Measurements from ENCODE around the gene ATP8B3. TPM values are rescaled to one million over a fixed set of nuclear protein-coding genes. Genes with fewer than 3 reads are reported as not detected.
A peak's percentile ranks its signal among the peaks of the same experiment; 100 is the strongest.

The ATP8B3 gene
- total and polyA plus RNA-seq, 10 of the 15 experiments (the other 5 are each of a cell fraction or from before 2014, with no cell fraction given), result 0.13 to 1.7 (median 0.52) TPM

DNA sequence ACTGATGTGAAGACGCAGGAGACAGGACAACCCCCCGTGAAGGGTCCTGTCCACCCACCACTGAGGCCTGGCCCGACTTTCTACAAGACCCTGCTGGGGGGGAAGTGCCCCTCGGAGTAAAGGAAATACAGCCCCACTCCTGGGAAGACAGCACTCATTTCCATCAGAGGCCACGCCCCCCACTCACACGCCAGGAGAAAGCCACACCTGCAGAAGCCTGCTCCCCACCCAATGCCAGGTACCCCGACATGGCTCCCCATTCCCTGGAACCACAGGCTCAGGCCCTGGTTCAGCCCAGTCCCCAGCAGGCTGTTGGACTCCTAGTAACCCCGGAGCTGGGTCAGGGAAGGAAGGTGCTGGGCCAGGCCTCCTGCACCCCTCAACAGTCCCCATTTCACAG lies 10.9 kb upstream of the ATP8B3 start (continued):
- TF ChIP-seq TCF12 (IDR thresholded peaks at IDR 0.05; ENCODE audit: low read depth, low read length), result no peak
- TF ChIP-seq YBX1 (IDR thresholded peaks at IDR 0.05), result no peak
- no peak for TF ChIP-seq TCF7 (IDR thresholded peaks at IDR 0.05; ENCODE audit: borderline replicate concordance)

DNA sequence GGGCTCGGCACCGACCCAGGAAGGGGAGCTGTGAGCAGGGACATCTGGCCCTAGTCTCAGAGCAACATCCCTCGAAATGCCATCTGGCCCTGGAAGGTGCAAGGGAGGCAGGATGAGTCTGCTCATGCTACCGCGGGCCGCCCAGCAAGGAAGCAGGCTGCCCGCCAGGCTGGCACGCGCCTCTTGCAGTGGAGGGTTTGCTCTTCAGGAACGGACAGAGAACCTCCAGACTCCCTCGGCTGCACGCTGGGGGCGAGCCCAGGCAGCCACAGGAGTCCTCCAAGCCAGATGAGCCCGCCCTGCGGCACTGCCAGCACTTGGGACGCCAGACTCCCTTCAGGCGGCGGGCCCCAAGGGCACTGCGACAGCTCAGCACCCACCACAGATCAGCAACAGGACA lies 10.1 kb upstream of the ATP8B3 start:
- H3K4me1 ChIP-seq (ENCODE audit: control insufficient read depth, insufficient read depth, low read length), result no peaks in the 10 kb centered on the region
- H2AFZ ChIP-seq (ENCODE audit: control insufficient read depth, low read depth, low read length), result no peak overlapping the region
- H3K79me2 ChIP-seq (ENCODE audit: control insufficient read depth, insufficient read depth, low read length), result no peaks in the 10 kb centered on the region; the same call in 1 of the 2 replicates
- ChIA-PET POLR2A (no interaction called here), CTCF (no interaction called here), RAD21 (ENCODE audit: unreplicated experiment) (no interaction called here), SMC1A (ENCODE audit: uncharacterized antibody, unreplicated experiment) (no interaction called here)
- no peak overlapping the region for H3K4me2 ChIP-seq (ENCODE audit: control insufficient read depth, insufficient read depth)
- DNase-seq (ENCODE audit: low read depth, low spot score), result no peak
- WGBS (ENCODE audit: insufficient coverage, insufficient replicate concordance, low lambda C conversion rate, missing lambda C conversion rate), result 91% methylated on average over 19 of the region's 19 CpGs
- no peaks in the 10 kb centered on the region for H3K9me3 ChIP-seq (replicated peaks; ENCODE audit: control insufficient read depth, insufficient read depth, low read length)
- H3K36me3 ChIP-seq (ENCODE audit: control insufficient read depth in 2 of 2, insufficient read depth in 2 of 2, low read length in 1 of 2), result peaks cover 6 to 27% of the 10 kb centered on the region in 2 experiments; a peak in 3 of 4 replicates
- in situ Hi-C loops (cut with MboI), result no loop called here
- no peaks in the 10 kb centered on the region for H4K20me1 ChIP-seq (ENCODE audit: control insufficient read depth, insufficient read depth)
- H3K9ac ChIP-seq (ENCODE audit: control insufficient read depth, insufficient read depth, low read length), result no peak overlapping the region
- H3K27me3 ChIP-seq (replicated peaks in 1 of 2; ENCODE audit: control insufficient read depth in 2 of 2, insufficient read depth in 2 of 2, low read length in 1 of 2), result no peaks in the 10 kb centered on the region
- no peak for ATAC-seq
- no peak for FAIRE-seq
- no peak overlapping the region for H3K4me3 ChIP-seq
- no peak for TF ChIP-seq HDAC2 (IDR thresholded peaks at IDR 0.05)
- TF ChIP-seq POLR2A (IDR thresholded peaks at IDR 0.05; ENCODE audit: low read depth, low read length), result 0 out of 2 replicates have a peak, but pooled peaks have one; percentile 18
- TF ChIP-seq, protein P1, sequence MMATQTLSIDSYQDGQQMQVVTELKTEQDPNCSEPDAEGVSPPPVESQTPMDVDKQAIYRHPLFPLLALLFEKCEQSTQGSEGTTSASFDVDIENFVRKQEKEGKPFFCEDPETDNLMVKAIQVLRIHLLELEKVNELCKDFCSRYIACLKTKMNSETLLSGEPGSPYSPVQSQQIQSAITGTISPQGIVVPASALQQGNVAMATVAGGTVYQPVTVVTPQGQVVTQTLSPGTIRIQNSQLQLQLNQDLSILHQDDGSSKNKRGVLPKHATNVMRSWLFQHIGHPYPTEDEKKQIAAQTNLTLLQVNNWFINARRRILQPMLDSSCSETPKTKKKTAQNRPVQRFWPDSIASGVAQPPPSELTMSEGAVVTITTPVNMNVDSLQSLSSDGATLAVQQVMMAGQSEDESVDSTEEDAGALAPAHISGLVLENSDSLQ (IDR thresholded peaks at IDR 0.05), result no peak
- H3K27ac ChIP-seq (ENCODE audit: control insufficient read depth, insufficient read depth), result no peak overlapping the region
- intact Hi-C loops (cut with micrococcal nuclease; ENCODE audit: unreplicated experiment), result no loop called here
- BruUV-seq (replicated peaks), result no TSS peak

Data from GM12878 (cell line).